NOMO-1 treated with dmso at 0.1 percent for 144 hours (cell line): ENCODE measurements around the gene GPR3.
"Not testable (repeated sequence)": the region's sequence is repeated elsewhere in the genome, so short reads cannot be mapped to it uniquely, and the experiment has no call there.

ENCODE experiments used
- DNase-seq: peaks from one replicate; lab custom pipeline; 2025; ENCODE audit not compliant: unreplicated experiment; lab: John Stamatoyannopoulos, UW

Gene GPR3

GRCh38 chr1:27398405-27399149 is 6.2 kb downstream of the GPR3 start:
- DNase-seq, result no peak

GRCh38 chr1:27399251-27400025 is 7.0 kb downstream of the GPR3 start:
- no peak for DNase-seq

GRCh38 chr1:27400082-27400962 is 7.9 kb downstream of the GPR3 start:
- no peak for DNase-seq

- no peak for DNase-seq
Observed at GRCh38 chr1:27400963-27401341, 8.5 kb downstream of the GPR3 start.

GRCh38 chr1:27402349-27402754 is 9.9 kb downstream of the GPR3 start:
- DNase-seq, result no peak

- no peak for DNase-seq
Observed at GRCh38 chr1:27403065-27403726, 10.8 kb downstream of the GPR3 start.

- no peak for DNase-seq
Observed at GRCh38 chr1:27403931-27404330, 11.5 kb downstream of the GPR3 start.

- DNase-seq, result no peak
Observed at GRCh38 chr1:27405074-27405473, 12.7 kb downstream of the GPR3 start.

- DNase-seq, result not testable (repeated sequence)
Observed at GRCh38 chr1:27405598-27406361, 13.4 kb downstream of the GPR3 start.

GRCh38 chr1:27406362-27406680 is 13.9 kb downstream of the GPR3 start:
- DNase-seq, result no peak

- not testable (repeated sequence) for DNase-seq
Observed at GRCh38 chr1:27406791-27407190, 14.4 kb downstream of the GPR3 start.

- DNase-seq, result no peak
Observed at GRCh38 chr1:27408151-27408550, 15.7 kb downstream of the GPR3 start.

- no peak for DNase-seq
Observed at GRCh38 chr1:27409669-27410068, 17.2 kb downstream of the GPR3 start.

GRCh38 chr1:27410709-27411108 is 18.3 kb downstream of the GPR3 start:
- no peak for DNase-seq

GRCh38 chr1:27412502-27412901 is 20.1 kb downstream of the GPR3 start:
- no peak for DNase-seq

- DNase-seq, result no peak
Observed at GRCh38 chr1:27413004-27413403, 20.6 kb downstream of the GPR3 start.

- DNase-seq, result no peak
Observed at GRCh38 chr1:27414091-27414490, 21.7 kb downstream of the GPR3 start.

- peak; percentile 71 for DNase-seq
Observed at GRCh38 chr1:27416387-27417111, 24.1 kb downstream of the GPR3 start.

- DNase-seq, result no peak
Observed at GRCh38 chr1:27417713-27418112, 25.3 kb downstream of the GPR3 start.
